Activated CD4-positive, CD25-positive, alpha-beta regulatory T cell (primary cell): ENCODE results near the gene NRG2.

Experiments used
- DNase-seq, 4 experiments: peaks; one replicate each; lab custom pipeline; 2025; lab: John Stamatoyannopoulos, UW

Gene NRG2

DNA sequence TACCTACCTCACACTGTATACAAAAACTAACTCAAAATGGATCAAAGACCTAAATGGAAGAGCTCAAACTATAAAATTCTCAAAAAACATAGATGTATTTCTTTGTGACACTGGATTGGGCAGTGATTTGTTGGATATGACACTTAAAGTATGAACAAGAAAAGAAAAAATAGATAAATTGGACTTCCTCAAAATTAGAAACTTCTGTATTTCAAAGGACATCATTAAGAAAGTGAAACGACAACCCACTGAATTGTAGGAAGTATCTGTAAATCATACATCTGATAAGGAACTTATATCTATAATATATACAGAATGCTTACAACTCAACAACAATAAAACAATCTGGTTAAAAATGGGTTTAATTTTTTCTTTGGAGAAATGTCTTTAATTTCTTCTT, 96.7 kb downstream of the NRG2 start:
- no peak for DNase-seq

DNA sequence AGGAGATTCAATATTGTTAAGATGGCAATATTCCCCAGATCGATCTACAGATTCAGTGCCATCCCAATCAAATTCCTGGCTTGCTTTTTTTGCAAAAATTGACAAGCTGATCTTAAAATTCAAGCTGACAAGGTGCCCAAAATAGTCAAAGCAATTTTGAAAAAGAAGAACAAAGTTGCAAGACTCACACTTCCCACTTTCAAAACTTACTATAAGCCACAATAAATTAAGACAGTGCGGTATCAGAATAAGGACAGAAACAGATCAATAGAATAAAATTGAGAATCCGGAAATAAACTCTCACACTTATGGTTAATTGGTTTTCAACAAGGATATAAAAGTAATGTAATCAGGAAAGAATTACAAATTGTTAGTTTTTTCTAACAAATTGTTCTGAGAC, 97.1 kb downstream of the NRG2 start:
- no peak for DNase-seq

DNA sequence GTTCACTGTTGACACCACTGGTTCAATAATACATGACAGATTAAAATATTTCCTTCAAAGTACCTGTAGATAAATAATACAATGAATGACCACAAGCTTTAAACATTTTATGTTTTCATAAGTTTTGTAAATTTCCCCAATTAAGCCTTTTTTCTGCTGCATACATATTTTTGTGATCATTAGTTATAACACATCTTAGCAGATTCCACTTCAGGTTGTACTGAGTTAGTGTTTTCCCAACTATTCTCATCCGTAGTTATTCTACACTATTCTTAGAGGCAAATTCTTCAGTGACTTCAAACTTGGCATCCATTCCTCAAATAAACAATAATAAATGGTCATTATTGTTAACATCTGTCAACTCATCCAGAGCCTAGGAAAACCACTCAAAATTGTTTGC, 100.9 kb downstream of the NRG2 start:
- DNase-seq = no peak

DNA sequence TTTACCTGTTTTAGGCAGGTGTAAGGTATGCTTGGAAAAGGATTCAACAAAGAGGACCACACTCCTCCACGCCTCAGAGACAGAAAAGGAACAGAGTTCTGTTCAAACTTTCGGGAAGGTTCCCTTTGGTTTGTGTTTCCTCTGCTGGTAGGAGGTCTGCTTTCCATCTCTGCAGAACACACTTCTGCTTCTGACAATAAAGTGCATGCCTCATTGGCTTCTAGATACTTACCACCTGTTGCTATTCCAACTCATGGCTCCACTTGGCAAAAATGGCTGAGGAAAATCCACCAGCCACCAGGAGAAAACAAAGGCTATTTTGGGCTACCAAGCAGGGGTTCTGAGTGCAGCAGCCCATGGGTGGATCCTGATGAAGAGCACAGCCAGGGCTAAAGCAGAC, 112.7 kb downstream of the NRG2 start:
- no peak for DNase-seq

DNA sequence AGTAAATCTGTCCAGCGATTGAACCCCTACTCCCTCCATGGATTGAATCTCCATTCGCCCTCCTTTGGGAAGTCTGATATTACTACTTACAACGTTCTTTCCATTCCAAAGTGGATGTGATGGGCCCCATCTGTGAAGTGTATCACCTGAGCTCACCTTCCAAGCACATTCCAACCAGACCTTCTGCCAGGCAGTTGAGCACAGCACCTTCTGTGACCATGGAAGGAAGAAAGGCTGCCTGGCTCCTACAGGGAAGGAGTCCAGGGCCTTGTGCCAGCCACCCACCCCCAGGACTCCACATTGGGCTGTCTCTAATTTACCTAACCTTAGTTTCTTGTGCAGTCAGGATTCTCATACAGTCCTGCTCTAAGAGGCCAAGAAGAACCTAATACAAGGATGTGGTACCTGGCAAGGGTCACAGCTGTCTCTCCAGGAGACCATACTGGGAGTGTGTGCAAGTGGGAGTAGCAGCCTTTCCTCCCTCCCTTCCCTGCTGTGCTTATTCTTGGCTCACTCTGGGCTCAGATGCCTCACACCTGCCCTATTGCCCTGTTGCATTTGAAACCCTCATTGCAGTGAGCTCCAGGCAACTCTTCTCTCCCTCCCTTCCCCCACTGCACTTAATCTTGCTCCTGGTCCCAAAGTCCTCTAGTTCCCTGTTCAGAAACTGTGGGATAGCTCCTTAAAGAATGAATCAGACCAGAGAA, 116.1 kb downstream of the NRG2 start:
- no peak for DNase-seq

DNA sequence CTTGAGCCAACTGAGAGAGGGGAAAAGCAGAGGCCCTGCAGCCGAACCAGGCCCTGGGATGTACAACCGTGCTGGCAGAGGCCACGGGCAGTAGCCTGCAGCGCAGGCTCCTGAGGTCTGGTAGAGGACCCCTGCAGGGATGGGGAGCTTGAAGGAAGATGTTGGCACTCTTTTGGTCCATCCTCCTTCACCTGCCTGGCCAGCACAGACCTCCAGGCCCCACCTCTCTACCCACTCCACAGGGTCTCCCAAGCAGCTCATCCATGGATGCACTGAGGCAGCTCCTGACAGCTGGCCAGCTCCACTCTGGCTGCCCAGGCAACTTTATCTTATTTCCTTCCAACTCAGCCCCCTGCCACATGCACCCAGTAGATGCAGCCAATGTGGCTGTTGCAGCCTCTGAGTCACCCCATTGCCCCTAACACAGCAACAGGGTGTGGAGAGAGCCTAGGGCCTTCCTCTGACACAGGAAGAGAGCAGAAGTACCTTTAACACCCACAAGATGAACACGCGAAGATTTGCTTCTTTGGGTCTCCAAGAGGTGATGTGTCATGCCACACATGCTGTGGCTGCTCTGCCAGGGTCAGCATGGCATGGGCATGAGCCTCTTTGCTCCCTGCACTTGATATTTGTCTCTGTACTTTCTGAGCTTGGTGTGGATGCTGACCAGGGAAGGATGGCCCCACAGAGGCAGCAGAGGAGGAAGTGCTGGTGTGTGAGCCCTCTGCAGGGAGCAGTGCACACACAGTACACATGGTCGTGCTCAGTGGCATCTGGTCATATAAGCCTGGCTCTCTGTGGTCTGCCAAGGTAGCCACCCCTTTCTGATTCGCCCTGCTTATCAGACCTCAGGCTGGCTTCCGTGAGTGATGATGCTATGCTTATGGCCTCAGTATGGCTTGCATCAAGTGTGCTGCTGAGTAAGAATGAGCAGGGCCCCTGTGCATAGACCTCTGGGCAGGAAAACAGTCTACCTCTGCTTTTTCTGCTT, 117.2 kb downstream of the NRG2 start:
- DNase-seq = no peak

DNA sequence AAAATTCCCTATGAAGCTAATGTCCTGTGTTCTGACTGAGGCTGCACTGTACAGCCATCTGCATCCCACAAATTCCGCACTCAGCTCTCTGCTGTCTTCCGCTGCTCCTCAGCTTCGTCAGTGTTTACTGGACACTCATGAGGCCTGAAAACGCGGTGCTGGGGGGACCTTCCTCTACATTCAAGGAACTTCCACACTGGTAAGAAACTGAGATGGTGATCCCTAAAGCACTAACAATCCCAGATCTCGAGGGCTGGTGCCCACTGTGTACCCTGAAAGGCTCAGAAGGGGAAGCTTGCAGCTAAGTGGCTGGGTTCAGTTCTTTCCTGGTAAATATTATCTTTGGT, 117.9 kb downstream of the NRG2 start:
- no peak for DNase-seq

DNA sequence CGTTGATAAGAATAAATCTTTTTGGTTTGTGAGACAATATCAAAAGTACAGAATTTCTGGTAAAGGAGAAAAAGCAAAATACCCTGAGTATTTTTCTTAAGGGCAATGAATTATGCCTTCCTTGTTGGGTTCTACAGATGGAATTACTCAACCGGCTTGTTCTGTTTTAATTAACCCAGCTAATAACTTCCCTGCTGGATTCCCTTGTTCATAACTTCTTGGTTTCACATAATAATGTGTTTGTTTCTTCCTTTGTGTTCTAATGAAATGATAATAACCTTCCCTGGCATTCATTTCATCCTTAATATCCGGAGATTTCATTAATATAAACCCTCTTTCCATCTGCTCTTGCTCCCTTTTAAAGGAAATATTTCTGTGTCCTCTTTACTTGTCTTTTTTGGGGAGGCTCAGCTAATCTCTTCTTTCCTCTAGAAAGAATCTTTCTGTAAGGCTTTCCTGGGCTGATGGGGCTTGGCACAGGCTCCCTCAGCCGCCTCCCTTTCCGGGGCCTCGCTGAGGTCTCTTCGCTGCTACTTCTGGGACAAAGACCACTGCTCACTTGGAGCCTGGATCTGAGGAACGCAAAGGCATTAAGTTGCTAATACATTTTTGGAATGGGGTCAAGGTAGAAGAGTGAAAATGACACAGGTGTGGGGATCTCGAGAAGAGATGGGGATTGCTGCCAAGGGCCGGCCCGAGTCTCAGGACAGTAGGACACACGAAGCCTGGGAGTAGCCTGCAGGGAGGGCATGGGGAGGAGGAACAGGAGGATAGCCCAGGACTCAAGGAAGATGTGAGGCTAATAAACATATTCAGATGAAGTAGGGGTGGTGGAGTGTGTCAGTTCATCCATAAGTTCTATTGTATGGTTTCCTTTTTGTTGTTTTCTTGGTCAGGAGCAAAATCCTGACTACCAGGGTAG, 118.5 kb downstream of the NRG2 start:
- DNase-seq = no peak

DNA sequence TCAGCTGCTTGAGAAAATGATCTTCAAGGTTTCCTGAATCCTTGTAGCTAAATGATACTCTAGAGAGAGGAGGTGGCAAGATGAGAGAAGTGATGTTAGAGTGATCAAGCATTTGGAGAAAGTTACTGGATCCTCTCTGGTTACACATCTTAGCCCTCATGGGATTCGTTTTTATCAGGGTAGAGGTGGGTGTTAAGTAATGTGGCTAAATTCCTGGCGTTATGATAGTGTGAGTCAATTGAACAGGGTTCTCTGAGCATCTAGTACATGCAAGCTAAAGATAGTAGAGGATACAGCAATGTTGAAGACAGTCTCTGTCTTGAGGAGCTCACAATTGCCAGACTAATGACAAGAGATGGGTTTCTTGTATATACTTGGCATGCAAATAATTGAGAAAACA, 123.8 kb downstream of the NRG2 start:
- no peak for DNase-seq

DNA sequence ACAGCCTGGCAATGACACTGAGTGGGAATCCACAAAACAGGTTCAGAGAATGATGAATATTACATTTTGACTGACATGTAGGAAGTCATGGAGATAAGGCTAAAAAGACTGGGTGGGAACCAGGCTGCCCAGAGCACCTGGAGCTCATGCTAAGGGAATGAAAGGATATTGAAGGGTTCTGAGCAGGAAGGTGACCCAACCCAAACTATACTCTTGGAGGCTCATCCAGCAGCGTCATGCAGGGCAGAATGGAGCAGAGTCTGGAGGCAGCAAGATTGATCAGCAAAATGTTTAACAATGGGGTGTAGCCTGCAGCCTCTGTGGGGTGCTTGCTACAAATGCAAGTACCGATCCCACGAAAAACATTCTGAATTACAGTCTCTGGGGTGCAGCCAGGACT, 127.3 kb downstream of the NRG2 start:
- DNase-seq = no peak

DNA sequence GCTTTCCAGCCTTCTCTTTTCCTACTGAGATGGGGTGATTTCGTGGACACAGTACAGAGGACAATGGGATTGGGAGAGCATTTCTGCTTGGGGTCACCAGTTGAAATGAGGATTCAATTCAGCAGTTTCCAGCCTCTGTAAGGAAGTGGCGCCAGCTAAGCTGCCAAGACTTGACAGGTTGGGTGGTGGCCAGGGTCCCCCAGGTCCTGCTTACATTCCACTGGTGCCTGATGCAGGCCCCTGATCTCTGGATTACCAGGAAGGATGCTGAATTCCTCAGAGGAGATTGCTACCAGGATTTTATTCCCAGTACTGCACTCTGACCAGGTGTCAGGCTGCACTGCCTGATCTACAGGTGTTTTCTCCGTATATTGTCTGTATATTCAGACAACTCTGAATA, 127.8 kb downstream of the NRG2 start:
- no peak for DNase-seq

DNA sequence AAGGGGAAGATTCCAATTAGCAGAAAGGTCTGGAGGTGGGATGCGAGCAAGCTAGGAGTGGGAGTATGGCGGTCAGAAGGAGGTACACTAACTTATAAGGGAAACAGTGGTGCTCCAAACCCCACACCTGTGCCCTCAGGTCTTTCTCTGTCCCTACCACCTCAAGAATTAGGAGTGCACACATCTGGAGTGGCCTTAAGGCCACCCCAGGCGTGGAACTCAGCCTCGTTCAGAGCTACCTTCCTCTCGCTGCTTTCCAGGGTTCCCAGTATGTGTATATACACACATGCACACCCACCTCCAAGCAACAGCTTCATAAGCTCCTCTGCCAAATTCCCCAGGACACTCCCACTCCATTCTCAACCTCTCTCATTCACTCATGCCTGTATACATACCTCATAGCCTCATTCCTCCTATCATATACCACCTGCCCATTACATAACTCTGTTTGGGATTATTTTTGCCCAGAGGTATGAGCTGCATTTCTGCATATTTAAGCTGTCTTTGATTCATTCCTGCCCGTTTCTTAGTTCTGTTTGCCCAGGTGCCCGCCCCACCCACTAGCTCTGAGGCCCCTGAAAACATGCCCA, 128.8 kb downstream of the NRG2 start:
- no peak for DNase-seq

DNA sequence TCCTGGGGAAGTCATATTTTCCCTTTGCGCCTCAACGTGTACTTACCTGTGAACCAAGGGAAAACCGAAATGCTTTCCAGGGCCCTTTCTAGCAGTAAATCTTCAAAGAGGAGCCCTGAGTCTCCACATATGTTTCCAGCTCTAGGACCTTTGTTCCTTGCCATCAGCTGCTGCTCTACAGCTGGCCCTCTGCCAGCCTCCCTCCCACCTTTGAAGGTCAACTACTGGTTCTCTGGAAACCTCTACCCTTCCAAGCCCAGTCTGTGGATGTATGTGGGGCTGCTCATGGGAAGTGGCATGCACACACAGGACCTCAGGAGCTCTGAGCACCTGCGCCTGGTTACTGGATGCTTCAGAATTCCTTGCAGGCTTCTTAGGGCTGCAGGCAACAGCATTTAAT, 130.3 kb downstream of the NRG2 start:
- DNase-seq = no peak

DNA sequence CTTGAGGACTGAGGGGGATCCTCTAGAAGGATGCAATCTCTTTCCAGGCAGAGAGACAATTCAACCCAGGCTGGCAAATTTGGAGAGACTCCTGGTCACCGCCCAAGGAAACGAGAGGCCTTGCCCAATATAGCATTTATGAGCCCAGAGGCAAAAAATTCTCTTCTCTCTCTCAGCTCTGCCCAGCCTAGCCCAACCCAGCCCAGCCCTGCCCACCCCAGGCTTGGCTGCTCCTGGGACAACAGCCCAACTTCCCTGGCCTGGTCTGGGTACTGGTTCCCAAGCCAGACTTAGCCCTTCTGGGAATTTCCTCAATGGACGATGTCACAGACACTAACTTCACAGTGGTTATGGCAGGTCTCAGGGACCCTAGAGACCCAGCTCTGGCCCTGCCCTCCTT, 130.9 kb downstream of the NRG2 start:
- DNase-seq = no peak

DNA sequence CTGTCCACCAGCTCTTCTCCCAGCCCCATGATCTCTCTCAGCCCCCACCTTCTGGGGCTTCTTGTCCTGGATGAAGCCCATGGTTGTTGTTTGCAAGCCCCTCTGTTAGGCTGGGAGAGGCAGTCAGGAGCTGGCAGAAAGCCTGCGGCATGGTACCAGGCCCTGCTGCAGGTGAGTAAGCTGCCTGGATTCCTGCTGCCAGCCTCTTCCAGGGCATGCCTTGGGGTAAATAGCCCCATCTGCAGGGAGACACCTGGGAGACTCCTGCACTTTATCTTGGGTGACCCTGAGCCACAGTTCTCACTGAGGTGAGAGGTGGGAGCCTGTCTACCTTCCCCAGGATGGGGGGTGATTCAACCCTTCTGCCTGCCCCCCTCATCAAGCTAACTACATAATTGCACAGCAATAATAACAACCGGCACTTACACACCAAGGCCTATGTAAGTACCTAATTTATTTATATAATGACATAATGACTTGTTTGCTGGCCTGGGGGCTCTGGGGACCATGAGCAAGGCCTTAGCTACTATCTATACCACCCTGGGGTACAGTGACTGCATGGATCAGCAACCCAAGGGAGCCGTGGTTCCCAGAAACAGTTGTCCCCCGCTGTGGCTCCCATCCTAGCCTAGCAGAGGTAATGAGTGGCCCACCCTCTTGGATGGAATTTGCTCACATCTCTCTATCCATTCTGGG, 131.5 kb downstream of the NRG2 start:
- no peak for DNase-seq

DNA sequence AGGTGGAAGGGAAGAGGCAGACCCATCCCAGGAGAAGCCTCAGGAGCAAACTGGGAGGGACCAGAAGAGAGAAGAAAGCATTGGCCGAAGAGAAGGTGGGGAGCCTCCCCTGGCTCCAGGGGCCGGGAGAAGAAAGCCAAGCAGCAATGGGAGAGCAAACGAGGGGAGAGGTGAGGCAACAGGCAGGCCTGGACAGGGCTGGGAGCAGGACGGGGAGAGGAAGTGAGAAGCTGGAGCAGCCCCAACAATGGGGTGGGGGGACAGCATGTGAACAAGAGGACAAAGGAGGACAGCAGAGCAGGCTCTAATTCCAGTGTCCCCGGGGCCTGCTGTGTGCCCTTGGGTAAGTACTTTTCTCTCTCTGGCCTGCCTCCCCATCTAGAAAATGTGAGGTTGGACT, 132.2 kb downstream of the NRG2 start:
- no peak for DNase-seq

DNA sequence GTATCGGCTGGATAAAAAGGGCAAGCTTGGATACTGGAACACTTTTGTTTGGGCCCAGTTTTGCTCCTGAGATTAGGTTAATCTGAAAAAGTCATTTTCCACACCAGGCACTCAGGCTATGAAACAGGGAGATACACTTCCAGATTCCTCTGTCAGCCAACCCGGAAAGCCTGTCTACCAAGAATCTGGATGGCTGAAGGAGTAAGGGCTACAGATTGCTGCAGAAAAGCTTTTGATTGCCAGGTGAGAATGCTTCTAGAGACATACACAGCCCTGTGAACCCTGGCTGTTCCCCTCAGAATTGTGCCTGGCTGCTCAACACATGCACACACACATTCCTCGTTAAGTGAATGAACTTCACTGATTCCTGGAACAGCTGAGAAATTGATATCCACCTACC, 133.1 kb downstream of the NRG2 start:
- DNase-seq = no peak

DNA sequence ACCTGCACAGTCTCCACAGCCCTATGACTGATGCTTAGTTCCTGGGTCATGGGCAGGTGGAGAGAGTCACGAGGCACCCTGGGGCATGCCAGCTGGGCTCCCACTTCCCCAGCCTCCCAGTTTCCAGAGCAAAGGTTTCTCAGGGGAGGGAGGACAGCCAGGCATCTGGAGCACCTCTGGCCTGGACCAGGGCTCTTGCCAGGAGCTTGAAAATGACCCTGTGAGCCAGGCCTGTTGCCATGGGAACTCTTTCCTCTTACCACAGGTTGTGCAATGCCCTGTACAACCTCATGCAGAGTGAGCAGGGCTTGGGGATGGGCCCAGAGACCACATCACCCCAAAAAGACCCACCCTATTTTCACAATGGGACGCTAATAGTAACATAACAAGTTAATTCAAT, 134.3 kb downstream of the NRG2 start:
- no peak for DNase-seq

DNA sequence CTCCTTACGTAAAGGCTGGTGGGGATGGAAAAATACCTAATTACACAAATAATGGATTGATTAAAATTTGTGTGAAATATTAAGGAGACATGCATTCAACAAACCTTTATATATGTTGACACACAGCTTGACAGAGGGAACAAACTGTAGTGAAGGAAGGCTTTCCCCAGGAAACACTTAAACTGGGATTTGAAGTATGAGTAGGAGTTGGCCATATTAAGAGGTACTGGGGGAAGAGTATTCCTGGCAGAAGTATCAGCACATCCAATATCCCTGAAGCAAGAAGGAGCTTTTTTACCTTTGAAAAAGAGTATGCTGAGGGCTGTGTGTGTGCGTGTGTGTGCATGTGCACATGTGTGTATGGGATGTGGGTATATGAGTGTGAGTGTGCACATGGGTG, 136.4 kb downstream of the NRG2 start:
- DNase-seq = no peak

DNA sequence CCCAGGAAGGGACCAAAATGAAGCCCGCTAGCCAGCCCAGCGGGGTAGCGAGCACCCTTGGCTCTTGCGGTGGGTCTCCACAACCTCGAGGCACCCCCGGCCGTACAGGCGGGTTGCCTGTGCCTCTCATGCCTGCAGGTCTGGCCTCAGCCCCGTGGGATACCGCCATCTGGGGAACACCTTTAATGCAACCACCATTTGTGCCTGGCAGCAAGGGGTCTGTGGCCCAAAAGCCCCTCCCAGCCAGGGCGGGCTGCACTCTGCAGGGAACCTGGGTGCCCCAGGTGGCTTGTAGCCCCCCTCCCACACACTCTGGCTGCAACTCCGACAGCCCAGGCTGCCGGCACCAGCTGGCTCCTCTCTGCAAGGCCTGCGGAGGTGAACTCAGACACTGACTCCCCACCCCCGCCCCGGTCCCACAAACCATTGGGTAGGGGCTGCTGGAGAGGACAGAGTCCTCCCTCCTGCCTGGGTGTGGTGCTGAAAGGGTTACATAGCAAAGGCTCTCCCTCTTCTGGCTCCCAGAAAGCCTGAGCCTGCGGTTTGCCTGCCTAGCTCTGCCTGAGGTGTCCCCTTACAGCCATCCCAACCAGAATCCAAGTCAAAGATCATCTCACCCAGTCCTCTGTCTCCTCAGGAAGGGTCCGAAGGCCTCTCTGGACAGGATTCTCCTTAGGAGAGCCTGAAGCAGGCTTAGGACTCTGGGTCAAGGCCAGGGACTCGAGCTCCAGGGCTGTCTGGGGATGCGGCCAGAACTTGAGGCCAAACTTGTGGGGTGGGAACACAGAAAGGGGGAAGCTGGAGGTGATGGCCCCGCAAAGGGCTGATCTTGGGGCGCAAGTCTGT, 138.1 kb downstream of the NRG2 start:
- no peak for DNase-seq

DNA sequence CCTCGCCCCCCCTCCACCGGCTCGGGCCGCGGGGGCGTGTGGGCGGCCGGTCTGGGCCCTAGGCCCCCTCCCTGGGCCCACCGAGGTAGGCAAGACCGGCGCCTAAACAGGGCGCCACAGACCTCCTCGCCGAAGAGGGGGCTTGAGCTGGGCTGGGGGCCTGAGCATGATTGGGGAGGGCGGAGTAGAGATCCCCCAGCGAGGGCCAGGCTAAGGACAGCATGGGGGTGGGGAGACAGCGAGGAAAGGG, 138.6 kb downstream of the NRG2 start:
- DNase-seq = no peak
